IPS-15b (cell line): ENCODE measurements around the gene GPBP1.
A peak's percentile ranks its signal among the peaks of the same experiment; 100 is the strongest.
"Not testable (repeated sequence)": the region's sequence is repeated elsewhere in the genome, so short reads cannot be mapped to it uniquely, and the experiment has no call there.

Source experiments
- H3K27me3 ChIP-seq: one replicate; pipeline ENCODE4 v1.6.1; 2013; ENCODE audit warnings: low read length; ENCODE audit not compliant: control insufficient read depth, insufficient read depth
- H3K36me3 ChIP-seq: one replicate; pipeline ENCODE4 v1.6.1; 2013; ENCODE audit warnings: low read length; ENCODE audit not compliant: control insufficient read depth, insufficient read depth
- H3K4me1 ChIP-seq: one replicate; pipeline ENCODE4 v1.6.1; 2013; ENCODE audit warnings: mild to moderate bottlenecking, low read length; ENCODE audit not compliant: control insufficient read depth, insufficient read depth
- H3K4me3 ChIP-seq: one replicate; pipeline ENCODE4 v1.5.1; 2013; ENCODE audit warnings: low read depth, low read length
- H3K9ac ChIP-seq: one replicate; pipeline ENCODE4 v1.6.1; 2013; ENCODE audit warnings: low read depth, mild to moderate bottlenecking, low read length
- H3K9me3 ChIP-seq: one replicate; pipeline ENCODE4 v1.6.1; 2013; ENCODE audit warnings: mild to moderate bottlenecking, low read length; ENCODE audit not compliant: control insufficient read depth, insufficient read depth

GPBP1 gene

GRCh38 chr5:57179262-57180200 lies 5.7 kb downstream of the GPBP1 start:
- H3K9me3 ChIP-seq, result no peaks in the 10 kb centered on the region
- H3K9ac ChIP-seq, result peak overlapping the region; percentile 26
- H3K36me3 ChIP-seq, result no peaks in the 10 kb centered on the region
- no peaks in the 10 kb centered on the region for H3K27me3 ChIP-seq
- peaks cover 3% of the 10 kb centered on the region for H3K4me1 ChIP-seq
- H3K4me3 ChIP-seq, result peak overlapping the region; percentile 40

GRCh38 chr5:57181154-57181553 lies 7.3 kb downstream of the GPBP1 start:
- no peaks in the 10 kb centered on the region for H3K27me3 ChIP-seq
- H3K9ac ChIP-seq, result no peak overlapping the region
- H3K9me3 ChIP-seq, result no peaks in the 10 kb centered on the region
- H3K4me3 ChIP-seq, result no peak overlapping the region
- no peaks in the 10 kb centered on the region for H3K36me3 ChIP-seq
- H3K4me1 ChIP-seq, result peaks cover 7% of the 10 kb centered on the region

- Histone ChIP-seq H3K9me3 (no peaks in the 10 kb centered on the region), H3K4me1 (peaks cover 13% of the 10 kb centered on the region), H3K4me3 (no peak overlapping the region), H3K27me3 (no peaks in the 10 kb centered on the region), H3K36me3 (no peaks in the 10 kb centered on the region), H3K9ac (no peak overlapping the region)
Observed at GRCh38 chr5:57184322-57184721, 10.5 kb downstream of the GPBP1 start.

GRCh38 chr5:57185313-57185712 lies 11.5 kb downstream of the GPBP1 start:
- Histone ChIP-seq H3K36me3 (no peaks in the 10 kb centered on the region), H3K27me3 (no peaks in the 10 kb centered on the region), H3K9ac (no peak overlapping the region), H3K4me1 (peaks cover 13% of the 10 kb centered on the region), H3K4me3 (no peak overlapping the region), H3K9me3 (no peaks in the 10 kb centered on the region)

- Histone ChIP-seq H3K4me3 (no peak overlapping the region), H3K9ac (no peak overlapping the region), H3K36me3 (no peaks in the 10 kb centered on the region), H3K4me1 (peaks cover 13% of the 10 kb centered on the region), H3K9me3 (no peaks in the 10 kb centered on the region), H3K27me3 (no peaks in the 10 kb centered on the region)
Observed at GRCh38 chr5:57186194-57186593, 12.3 kb downstream of the GPBP1 start.

GRCh38 chr5:57187977-57188376 lies 14.1 kb downstream of the GPBP1 start:
- not testable (repeated sequence) for H3K27me3 ChIP-seq, H3K36me3 ChIP-seq, H3K4me3 ChIP-seq, H3K9me3 ChIP-seq
- Histone ChIP-seq H3K4me1 (peaks cover 13% of the 10 kb centered on the region), H3K9ac (peak overlapping the region; percentile 47)

GRCh38 chr5:57189515-57189914 lies 15.7 kb downstream of the GPBP1 start:
- H3K4me1 ChIP-seq, result peaks cover 9% of the 10 kb centered on the region
- no peaks in the 10 kb centered on the region for H3K36me3 ChIP-seq
- no peak overlapping the region for H3K9ac ChIP-seq
- H3K27me3 ChIP-seq, result no peaks in the 10 kb centered on the region
- H3K4me3 ChIP-seq, result no peak overlapping the region
- no peaks in the 10 kb centered on the region for H3K9me3 ChIP-seq

- no peaks in the 10 kb centered on the region for H3K9me3 ChIP-seq
- H3K4me1 ChIP-seq, result peaks cover 5% of the 10 kb centered on the region
- H3K4me3 ChIP-seq, result no peak overlapping the region
- no peak overlapping the region for H3K9ac ChIP-seq
- H3K36me3 ChIP-seq, result no peaks in the 10 kb centered on the region
- H3K27me3 ChIP-seq, result no peaks in the 10 kb centered on the region
Observed at GRCh38 chr5:57190593-57190992, 16.7 kb downstream of the GPBP1 start.

- peaks cover 5% of the 10 kb centered on the region for H3K4me1 ChIP-seq
- H3K27me3 ChIP-seq, result no peaks in the 10 kb centered on the region
- H3K4me3 ChIP-seq, result no peak overlapping the region
- H3K36me3 ChIP-seq, result no peaks in the 10 kb centered on the region
- no peaks in the 10 kb centered on the region for H3K9me3 ChIP-seq
- no peak overlapping the region for H3K9ac ChIP-seq
Observed at GRCh38 chr5:57191163-57191562, 17.3 kb downstream of the GPBP1 start.

- Histone ChIP-seq H3K4me3 (no peak overlapping the region), H3K4me1 (peaks cover 5% of the 10 kb centered on the region), H3K9ac (no peak overlapping the region), H3K9me3 (no peaks in the 10 kb centered on the region), H3K36me3 (no peaks in the 10 kb centered on the region), H3K27me3 (no peaks in the 10 kb centered on the region)
Observed at GRCh38 chr5:57191986-57192385, 18.1 kb downstream of the GPBP1 start.

GRCh38 chr5:57192832-57193231 lies 19.0 kb downstream of the GPBP1 start:
- not testable (repeated sequence) for H3K4me3 ChIP-seq, H3K9ac ChIP-seq, H3K36me3 ChIP-seq, H3K4me1 ChIP-seq, H3K27me3 ChIP-seq, H3K9me3 ChIP-seq

GRCh38 chr5:57193757-57194413 lies 20.0 kb downstream of the GPBP1 start:
- no peaks in the 10 kb centered on the region for H3K36me3 ChIP-seq
- H3K9me3 ChIP-seq, result no peaks in the 10 kb centered on the region
- H3K27me3 ChIP-seq, result no peaks in the 10 kb centered on the region
- H3K9ac ChIP-seq, result no peak overlapping the region
- no peak overlapping the region for H3K4me3 ChIP-seq
- no peaks in the 10 kb centered on the region for H3K4me1 ChIP-seq
